GM18498 (cell line): ENCODE data around the gene RASSF8.

Experiments used
- ATAC-seq: cut with Tn5 transposase; IDR thresholded peaks from one replicate; pipeline ENCODE4 v1.9.1; 2021; ENCODE audit warnings: mild to moderate bottlenecking, moderate library complexity; ENCODE audit not compliant: unreplicated experiment

The RASSF8 gene, protein sequence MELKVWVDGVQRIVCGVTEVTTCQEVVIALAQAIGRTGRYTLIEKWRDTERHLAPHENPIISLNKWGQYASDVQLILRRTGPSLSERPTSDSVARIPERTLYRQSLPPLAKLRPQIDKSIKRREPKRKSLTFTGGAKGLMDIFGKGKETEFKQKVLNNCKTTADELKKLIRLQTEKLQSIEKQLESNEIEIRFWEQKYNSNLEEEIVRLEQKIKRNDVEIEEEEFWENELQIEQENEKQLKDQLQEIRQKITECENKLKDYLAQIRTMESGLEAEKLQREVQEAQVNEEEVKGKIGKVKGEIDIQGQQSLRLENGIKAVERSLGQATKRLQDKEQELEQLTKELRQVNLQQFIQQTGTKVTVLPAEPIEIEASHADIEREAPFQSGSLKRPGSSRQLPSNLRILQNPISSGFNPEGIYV

DNA sequence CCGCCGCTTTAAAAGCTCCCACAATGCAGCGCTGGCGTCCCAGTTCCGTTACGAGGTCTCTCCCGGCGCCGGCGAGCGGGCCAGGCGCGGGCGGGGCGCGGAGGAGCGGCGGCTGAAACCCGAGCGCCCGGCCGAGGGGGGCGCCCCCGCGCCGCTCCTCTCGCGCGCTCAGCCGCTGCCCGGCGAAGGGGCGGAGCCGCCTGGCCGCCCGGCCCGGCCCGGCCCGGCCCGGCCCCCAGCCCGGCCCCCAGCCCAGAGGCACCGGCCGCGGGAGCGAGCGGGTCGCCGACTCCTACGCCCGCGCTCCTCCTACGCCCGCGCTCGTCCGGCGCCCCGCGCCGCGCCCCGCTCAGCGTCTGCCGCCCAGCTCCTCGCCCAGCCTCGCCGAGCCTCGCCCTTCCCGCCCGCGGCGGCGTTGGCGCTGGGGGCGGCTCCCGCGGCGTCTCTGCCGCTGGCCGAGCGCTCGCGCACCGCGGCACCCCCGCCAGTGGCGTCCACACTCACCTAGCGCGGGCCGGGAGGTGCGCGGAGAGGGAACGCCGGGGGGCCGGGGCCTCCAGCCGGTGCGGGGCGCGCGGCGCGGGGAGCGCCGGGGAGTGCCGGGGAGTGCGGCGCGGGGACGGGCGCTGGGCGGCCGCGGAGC lies at the start of gene RASSF8:
Gene RASSF8 (plus strand): TSS at position 255 of the 643 bp plus-strand sequence. CDS start 96,662 bp downstream, outside the sequence.
- ATAC-seq = peak; percentile 87

DNA sequence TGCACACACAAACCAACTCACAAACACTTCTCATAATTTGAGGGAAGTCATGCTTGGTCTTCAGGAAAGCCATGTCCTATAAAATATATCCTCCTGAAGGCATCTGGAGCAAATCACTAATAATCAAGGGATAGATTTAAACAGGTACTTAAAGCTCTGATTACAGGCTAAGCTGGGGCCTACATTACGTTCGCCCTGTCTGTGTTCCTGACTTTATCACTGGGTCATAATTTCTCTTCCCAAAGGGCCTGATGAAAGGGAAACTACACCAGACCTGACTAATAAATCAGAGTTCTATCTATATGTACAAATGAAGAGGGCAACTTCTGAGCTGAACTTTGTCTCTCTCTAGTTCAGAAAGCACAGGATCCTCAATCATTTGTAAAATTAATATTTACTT lies 43.9 kb upstream of the RASSF8 start:
- no peak for ATAC-seq

DNA sequence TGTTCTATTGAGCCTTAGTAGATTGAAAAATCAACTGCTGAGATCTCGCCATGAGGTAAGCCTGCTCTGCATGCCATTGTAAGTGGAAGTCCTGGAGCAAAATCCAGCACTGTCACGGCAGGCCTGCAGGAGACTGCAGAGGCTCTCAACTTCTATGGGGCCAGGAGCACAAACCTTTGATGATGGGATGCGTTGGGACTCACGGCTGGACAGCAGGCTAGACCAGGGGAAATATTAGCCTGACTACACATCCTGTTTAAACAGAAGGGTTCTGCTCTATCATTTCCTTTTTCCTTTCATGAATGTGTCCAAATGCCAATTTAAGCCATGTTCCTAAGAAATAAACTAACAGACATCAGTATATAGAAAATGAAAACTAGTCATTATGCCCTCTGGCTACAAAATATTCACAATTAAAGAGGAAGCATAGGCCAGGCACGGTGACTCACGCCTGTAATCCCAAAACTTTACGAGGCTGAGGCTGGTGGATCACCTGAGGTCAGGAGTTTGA lies 33.9 kb upstream of the RASSF8 start:
- no peak for ATAC-seq

DNA sequence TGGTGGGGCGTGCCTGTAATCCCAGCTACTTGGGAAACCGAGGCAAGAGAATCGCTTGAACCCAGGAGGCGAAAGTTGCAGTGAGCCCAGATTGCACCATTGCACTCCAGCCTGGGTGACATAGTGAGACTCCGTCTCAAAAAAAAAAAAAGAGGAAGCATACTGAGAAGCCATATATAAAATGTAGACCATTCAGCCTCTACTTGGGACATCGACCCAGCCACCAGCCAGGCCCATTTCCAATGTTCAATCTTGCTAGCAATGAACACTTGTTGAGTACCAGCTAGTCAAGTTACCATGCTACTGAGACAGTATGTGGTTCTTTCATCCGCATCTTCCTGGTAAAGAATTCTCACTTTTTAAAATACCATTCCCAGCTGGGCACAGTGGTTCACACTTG lies 33.4 kb upstream of the RASSF8 start:
- ATAC-seq = no peak

DNA sequence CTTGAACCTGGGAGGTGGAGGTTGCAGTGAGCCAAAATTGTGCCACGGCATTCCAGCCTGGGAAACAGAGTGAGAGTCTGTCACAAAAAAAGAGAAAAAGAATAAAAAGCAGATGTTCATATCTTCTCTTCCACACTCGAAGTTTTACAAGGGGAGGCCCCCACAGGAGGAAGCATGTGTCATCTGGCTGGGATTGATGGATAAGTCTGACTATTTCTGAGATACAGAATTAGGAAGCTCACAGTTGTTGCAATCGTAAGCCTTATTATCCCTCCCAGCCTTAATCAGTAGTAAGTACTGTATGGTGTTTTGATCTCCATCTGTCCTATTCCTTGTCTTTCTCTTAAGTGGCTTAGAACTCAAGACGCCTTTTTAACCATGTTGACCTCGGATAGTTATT lies 31.9 kb upstream of the RASSF8 start:
- ATAC-seq = no peak

DNA sequence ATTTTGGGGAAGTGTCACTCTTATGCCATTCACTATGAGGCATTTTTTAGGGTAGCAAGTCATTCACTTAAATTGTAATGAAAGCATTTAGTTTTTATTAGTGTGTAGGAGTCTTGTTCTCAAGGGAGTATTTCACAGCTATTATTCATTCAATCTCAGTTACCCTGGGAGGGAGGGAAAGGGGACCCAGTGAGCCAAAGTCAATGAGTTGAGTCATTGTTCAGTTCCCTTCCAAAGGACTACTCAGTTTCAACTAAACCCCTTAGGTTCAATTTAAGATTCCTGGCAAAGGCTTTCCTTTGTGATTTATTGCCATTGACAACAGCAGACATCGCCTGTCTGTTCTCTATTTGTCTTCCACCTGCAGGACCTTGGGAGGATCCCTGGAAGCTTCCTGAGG lies 29.3 kb upstream of the RASSF8 start:
- no peak for ATAC-seq

DNA sequence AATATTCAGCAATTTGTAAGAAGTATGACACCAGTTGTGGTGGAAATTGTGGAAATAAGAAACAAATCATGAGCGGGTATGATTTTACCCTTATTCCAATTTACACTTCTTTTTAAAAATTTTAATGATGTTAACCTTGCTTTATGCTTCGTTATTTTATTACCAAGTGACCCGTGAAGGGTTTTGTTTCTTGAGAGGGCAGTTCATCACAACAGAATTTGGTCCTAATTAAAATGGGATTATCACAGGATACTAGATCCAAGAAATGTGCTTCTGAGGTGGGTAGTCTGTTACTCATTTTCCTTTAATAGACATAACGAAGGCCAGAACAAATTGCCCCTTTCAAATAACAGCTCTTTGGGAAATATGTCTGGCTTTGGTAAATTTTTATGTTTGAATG lies 25.5 kb upstream of the RASSF8 start:
- ATAC-seq = no peak

DNA sequence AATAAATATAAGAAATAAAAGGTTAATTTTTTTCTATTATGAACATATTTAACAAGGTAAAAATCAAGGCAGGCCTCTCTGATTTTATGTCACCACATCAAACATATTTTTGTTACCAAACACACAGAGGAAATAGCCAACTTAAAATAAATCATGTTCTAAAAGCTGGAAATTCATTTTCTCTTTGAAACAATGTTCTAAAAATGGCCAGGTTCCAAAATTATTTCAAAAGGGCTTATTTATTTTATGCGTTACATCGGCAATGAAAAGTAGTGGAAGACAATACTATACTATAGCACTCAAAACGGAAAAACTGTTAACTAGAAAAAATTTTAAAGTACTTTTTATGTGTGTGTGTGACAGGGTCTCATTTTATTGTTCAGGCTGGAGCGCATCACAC lies 24.0 kb upstream of the RASSF8 start:
- ATAC-seq = no peak

DNA sequence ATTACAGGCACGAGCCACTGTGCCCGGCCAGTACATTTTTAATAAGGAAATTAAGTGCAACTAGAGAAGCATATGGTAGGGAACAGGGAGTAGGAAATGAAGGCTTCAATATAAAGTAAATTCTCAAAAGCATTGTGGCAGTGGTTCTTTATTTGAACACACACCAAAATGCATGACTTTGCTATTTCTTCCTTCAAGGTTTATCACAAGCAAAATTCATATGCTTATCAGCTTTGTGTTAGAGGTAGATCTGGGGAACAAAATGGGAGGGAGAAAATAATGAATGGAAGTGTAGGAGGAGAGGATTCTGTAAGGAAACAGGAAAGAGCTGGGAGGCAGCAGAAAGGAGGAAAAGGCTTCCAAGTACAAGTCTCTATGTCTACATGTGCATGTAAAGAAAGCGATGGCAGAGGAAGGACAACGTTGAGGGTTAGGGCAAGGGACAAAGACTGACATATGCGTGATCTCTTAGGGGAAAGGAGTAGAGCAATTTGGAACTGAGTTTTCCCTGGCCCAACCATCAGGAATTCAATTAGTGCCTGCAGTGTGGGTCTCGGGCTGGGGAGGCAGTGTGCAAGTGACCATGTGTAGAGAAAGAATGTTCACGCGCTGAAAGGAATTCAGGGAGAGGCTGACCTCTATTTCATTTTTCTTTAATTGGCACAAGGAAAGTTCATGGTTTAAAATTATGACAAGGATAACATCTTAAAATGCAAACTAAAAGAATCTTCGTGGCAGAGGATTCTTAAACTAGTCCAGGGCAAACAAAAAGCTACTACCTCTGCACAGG lies 22.9 kb upstream of the RASSF8 start:
- ATAC-seq = no peak

DNA sequence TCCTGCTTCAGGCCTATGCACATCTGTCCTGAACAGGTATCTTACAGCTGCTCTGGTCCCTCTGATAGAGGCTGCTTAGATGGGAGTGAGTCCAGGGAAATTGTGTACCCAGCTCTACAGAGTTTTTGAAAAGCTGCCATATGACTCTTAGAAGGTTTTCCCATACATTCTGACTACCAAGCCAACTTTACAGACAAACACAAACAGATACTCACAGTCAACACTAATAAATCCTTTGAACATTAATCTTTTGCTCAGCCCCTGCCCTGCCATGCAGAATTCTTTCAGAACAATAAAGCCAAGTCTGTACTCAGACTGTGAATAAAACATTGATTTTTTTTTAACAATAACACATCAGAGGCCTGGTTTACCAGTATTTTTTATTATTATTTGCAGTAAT lies 21.4 kb upstream of the RASSF8 start:
- no peak for ATAC-seq

DNA sequence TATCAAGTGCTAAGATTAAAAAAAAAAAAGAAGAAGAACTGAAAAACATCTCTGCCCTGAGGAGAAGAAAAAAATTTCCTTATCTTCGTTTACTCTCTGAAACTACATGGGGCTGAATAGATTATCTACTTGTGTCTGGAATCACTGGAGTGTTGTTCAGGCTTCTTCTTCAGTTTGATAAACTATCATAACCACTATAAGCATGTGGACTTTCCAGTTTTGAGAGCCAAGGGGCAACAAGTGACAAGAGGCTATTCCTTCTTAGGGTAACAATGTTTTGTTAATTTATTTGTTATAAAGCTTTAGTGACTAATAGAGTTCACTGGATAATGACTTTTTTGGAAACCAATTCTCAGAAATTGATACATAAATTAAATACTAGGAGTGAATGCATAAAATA lies 19.9 kb upstream of the RASSF8 start:
- no peak for ATAC-seq

DNA sequence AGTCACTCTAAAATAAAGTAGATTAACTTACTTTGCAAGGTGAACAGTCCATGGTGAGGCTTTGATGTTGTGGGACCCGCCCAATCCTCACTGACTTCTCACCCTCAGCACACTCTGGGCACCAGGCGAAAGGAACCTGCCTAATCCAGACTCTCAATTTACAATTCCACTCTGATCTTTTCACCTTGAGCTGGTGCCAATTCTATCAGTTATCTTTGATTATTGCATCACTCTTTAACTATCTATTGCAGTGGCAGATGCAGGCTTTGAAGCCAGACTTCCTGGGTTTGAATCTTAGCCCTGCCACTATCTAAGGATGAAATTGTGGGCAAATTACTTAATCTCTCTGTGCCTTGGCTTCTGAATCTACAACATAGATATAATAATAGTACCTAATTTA lies 18.9 kb upstream of the RASSF8 start:
- no peak for ATAC-seq

DNA sequence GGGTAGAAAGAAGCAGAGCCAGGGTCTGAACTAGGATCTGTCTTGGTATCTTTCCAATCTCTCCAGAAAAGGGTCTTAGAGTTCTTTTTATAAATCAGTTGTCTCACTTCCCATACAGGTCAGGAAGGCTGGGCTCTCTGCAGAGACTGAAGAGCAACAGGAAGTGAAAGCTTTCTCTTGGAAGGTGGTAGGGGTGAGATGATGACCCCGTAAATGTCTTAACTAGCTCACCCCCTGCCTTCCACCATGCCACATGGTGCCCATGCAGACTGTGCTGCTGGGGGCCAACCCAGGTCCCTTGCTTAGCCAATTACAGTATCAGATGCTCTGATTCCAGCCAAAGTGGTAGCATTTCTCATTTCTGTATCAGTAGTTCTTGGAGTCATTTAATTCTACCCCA lies 17.6 kb upstream of the RASSF8 start:
- ATAC-seq = no peak

DNA sequence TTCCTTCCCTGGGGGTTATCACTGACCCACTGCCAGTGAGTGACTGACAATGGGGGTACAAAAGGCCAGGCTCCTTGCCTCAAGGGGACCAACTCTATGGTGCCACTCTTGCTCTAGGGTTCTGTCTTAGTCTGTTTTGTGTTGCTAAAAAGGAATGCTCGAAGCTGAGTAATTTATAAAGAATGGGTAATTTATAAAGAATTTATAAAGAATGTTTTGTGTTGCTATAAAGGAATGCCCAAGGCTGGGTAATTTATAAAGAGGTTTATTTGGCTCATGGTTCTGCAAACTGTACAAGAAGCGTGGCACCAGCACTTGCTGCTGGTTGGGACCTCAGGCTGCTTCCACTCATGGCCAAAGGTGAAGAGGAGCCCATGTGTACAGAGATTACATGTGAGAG lies 15.8 kb upstream of the RASSF8 start:
- ATAC-seq = no peak

DNA sequence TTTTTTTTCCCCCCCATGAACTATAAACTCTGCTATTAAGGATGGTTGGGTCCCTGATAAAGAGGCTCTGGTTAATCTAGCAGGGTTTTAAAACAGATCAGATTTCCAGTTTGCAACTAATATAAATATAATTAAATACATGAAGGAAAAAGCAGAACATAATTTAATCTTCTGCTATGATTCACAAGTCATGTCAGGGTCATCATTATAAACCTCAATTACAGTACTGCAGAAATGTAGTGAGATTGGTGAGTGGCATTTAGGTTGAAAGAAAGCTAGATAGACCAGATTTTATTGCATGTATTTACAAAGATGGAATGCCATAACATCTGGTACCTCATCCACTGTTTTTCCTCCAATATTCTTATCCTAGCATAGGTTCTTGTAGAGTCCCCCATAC lies 14.5 kb upstream of the RASSF8 start:
- ATAC-seq = no peak

DNA sequence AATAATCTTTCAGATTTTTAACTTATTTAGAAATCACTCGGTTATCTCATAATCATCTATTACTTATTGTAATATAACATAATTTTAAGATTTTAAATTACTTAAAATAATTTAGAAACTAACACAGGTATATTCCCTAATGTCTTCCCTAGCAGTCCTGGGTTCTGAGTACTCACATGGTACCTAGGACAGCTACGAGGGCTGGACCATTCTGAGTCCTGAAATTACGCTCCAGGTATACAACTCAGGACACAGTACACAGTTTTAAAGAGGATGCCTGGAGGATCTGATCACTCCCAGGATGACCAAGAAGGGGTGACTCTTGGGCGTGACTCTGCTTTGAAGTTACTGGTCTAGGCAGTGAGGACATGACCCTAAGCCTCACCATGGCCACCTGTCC lies 9.1 kb upstream of the RASSF8 start:
- ATAC-seq = no peak

DNA sequence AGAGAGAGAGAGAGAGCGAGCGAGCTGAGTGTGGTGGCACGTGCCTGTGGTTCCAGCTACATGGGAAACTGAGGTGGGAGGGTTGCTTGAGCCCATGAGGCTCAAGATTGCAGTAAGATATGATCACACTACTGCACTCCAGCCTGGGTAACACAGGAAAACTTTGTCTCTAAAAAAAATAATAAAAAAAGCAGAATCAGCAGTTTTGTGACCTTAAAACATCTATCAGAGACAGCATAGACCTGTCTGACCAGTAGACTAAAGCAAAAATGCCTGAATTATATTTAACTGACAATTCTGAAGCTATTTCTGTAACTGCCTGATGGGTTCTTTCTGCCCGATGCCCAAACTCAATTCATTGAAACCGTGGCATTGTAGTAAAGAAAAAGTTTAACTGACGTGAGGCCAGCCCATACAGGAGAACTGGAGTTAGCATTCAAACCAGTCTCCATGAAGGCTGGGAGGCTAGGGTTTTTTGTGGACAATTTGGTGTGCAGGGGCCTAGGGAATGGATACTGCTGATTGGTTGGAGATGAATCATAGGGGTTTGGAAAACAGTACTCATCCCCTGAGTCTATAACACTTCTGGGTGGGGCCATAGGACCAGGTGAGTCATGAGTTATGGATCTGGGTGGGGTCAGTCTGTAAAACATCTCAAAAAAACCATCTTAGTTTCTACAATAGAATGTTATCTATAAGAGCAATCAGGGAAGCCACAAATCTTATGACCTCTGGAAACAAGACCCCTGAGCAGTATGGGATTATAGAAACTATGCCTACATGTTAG lies 8.0 kb upstream of the RASSF8 start:
- no peak for ATAC-seq

DNA sequence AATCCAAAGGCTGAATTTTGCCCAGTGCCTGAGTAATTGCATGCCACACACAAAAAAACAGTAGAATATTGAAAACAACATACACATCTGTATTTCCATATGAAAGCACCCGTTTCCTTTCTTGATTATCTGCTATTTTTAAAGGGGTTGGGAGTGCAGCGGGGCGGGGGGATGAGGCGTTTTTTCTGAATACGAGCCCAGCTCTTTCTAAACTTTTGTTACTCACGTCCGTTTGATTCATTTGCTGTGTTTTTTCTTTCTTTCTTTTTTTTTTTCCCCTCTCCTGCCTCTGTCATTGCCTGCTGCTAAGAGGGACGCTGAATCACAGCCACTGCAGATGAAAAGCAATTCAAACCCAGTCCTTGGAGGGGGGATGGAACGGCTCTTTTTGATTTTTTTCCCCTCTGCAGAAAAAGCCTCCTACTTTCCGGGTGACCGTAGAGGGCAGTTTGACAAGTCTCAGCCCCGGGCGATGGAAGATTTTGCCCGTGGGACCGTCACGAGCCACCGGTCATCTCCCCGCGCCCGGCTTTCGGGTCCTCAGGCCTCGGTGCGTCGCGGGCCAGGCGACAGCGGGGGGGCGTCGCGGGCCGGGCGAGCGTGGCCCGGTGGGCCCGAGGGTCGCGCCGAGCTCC lies 572 bp upstream of the RASSF8 start:
- peak; percentile 26 for ATAC-seq

DNA sequence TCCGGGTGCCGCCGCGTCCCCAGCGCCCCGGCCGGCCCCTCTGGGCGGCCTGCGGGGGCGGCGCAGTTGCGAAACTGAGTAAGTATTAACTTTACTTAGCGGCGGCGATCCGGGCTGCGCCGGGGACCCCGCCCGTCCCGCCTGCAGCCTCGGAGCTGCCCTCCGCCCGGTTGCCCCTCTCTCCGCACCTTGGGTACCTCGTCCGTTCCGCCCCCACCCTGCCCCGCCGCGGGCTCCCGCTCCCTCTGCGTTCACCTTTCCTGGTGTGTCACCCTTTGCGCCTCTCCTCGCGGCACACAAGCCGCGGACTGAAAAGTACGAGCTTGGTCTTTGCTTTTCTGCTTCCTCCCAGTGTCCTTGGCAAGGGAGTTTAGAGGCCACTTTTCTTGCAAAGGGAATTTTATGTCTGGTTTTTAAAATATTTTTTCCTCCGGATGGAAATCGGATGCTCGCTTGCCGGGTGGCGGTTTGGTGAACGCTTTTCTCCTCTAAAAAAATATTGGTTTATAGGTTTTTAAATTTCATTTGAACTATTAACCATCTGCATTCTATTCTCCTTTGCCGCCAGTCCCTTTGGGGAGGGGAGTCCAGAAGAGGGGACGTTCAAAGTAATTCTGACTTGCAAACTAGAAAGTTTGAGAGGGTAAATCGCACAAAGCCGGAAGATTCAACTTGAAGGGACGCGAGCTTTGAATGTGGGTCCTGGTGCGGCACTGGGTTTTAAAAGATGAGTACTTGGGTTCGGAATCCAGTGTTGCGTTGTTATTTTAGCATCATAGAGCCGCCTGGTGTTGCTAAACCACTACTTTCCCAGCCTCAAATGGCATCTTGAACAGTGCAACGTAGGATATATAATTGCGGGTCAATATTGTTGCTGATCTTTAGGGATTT lies 834 bp downstream of the RASSF8 start:
- no peak for ATAC-seq
